HEK293 (cell line): ENCODE measurements around the gene GALNT6.

Experiments
- ATF2 ChIP-seq: fragments of 450-650 bp; formaldehyde crosslinking; IDR thresholded peaks from 2 replicates; pipeline ENCODE4 v1.5.1; 2016; ENCODE audit warnings: missing biosample characterization, missing genetic modification characterization, low read depth
- BCL11B ChIP-seq: fragments of 450-650 bp; formaldehyde crosslinking; IDR thresholded peaks from 2 replicates; pipeline ENCODE4 v1.5.1; 2016; ENCODE audit warnings: low read depth, missing biosample characterization, missing genetic modification characterization
- GLIS2 ChIP-seq: fragments of 450-650 bp; formaldehyde crosslinking; IDR thresholded peaks from 2 replicates; pipeline ENCODE4 v1.5.1; 2016; ENCODE audit warnings: missing biosample characterization, missing genetic modification characterization
- IKZF3 ChIP-seq: fragments of 450-650 bp; IDR thresholded peaks from 2 replicates; pipeline ENCODE4 v1.5.0; 2018; ENCODE audit warnings: missing biosample characterization, mild to moderate bottlenecking, missing genetic modification characterization, moderate library complexity
- MEIS1 ChIP-seq: sonication (generic); formaldehyde crosslinking; IDR thresholded peaks from 2 replicates; pipeline ENCODE4 v1.8.1; 2022; ENCODE audit warnings: missing genetic modification reagents, mild to moderate bottlenecking, borderline replicate concordance
- PATZ1 ChIP-seq: fragments of 450-650 bp; formaldehyde crosslinking; IDR thresholded peaks from 2 replicates; pipeline ENCODE4 v1.5.1; 2016; ENCODE audit warnings: missing biosample characterization, missing genetic modification characterization
- PRDM6 ChIP-seq: fragments of 450-650 bp; formaldehyde crosslinking; IDR thresholded peaks from 2 replicates; pipeline ENCODE4 v1.5.1; 2017; ENCODE audit warnings: missing biosample characterization, missing genetic modification characterization
- SALL2 ChIP-seq: fragments of 450-650 bp; formaldehyde crosslinking; IDR thresholded peaks from 2 replicates; pipeline ENCODE4 v1.5.0; 2017; ENCODE audit warnings: missing biosample characterization, mild to moderate bottlenecking, missing genetic modification characterization, borderline replicate concordance
- SCRT1 ChIP-seq: fragments of 450-650 bp; formaldehyde crosslinking; IDR thresholded peaks from 2 replicates; pipeline ENCODE4 v1.5.1; 2016; ENCODE audit warnings: missing biosample characterization, missing genetic modification characterization, borderline replicate concordance
- ZFP37 ChIP-seq: fragments of 450-650 bp; formaldehyde crosslinking; IDR thresholded peaks from 2 replicates; pipeline ENCODE4 v1.5.1; 2016; ENCODE audit warnings: missing biosample characterization, missing genetic modification characterization
- ZNF133 ChIP-seq: fragments of 450-650 bp; formaldehyde crosslinking; IDR thresholded peaks from 2 replicates; pipeline ENCODE4 v1.5.1; 2016; ENCODE audit warnings: missing biosample characterization, missing genetic modification characterization
- ZNF175 ChIP-seq: fragments of 450-650 bp; formaldehyde crosslinking; IDR thresholded peaks from 2 replicates; pipeline ENCODE4 v1.5.1; 2016; ENCODE audit warnings: missing biosample characterization, missing genetic modification characterization
- ZNF2 ChIP-seq: fragments of 450-650 bp; formaldehyde crosslinking; IDR thresholded peaks from 2 replicates; pipeline ENCODE4 v1.5.1; 2016; ENCODE audit warnings: missing biosample characterization, missing genetic modification characterization
- ZNF202 ChIP-seq: fragments of 450-650 bp; formaldehyde crosslinking; IDR thresholded peaks from 2 replicates; pipeline ENCODE4 v1.5.1; 2016; ENCODE audit warnings: missing biosample characterization, missing genetic modification characterization, borderline replicate concordance
- ZNF221 ChIP-seq: fragments of 450-650 bp; formaldehyde crosslinking; IDR thresholded peaks from 2 replicates; pipeline ENCODE4 v1.5.1; 2017; ENCODE audit warnings: missing biosample characterization, missing genetic modification characterization, borderline replicate concordance
- ZNF266 ChIP-seq: fragments of 450-650 bp; formaldehyde crosslinking; IDR thresholded peaks from 2 replicates; pipeline ENCODE4 v1.5.1; 2016; ENCODE audit warnings: missing biosample characterization, missing genetic modification characterization, low read depth
- ZNF324 ChIP-seq: fragments of 450-650 bp; formaldehyde crosslinking; IDR thresholded peaks from 2 replicates; pipeline ENCODE4 v1.5.1; 2016; ENCODE audit warnings: missing biosample characterization, missing genetic modification characterization
- ZNF362 ChIP-seq: fragments of 450-650 bp; formaldehyde crosslinking; IDR thresholded peaks from 2 replicates; pipeline ENCODE4 v1.5.1; 2016; ENCODE audit warnings: missing biosample characterization, missing genetic modification characterization
- ZNF404 ChIP-seq: fragments of 450-650 bp; formaldehyde crosslinking; IDR thresholded peaks from 2 replicates; pipeline ENCODE4 v1.5.1; 2017; ENCODE audit warnings: missing biosample characterization, missing genetic modification characterization
- ZNF488 ChIP-seq: fragments of 450-650 bp; formaldehyde crosslinking; IDR thresholded peaks from 2 replicates; pipeline ENCODE4 v1.5.1; 2016; ENCODE audit warnings: missing biosample characterization, missing genetic modification characterization
- ZNF510 ChIP-seq: fragments of 450-650 bp; formaldehyde crosslinking; IDR thresholded peaks from 2 replicates; pipeline ENCODE4 v1.5.1; 2018; ENCODE audit warnings: mild to moderate bottlenecking, missing genetic modification characterization, missing biosample characterization; ENCODE audit not compliant: insufficient replicate concordance
- ZNF513 ChIP-seq: fragments of 450-650 bp; IDR thresholded peaks from 2 replicates; pipeline ENCODE4 v1.5.1; 2018; ENCODE audit warnings: missing biosample characterization, missing genetic modification characterization
- ZNF529 ChIP-seq: fragments of 450-650 bp; formaldehyde crosslinking; IDR thresholded peaks from 2 replicates; pipeline ENCODE4 v1.5.1; 2017; ENCODE audit warnings: missing genetic modification characterization, missing biosample characterization; ENCODE audit not compliant: insufficient replicate concordance
- ZNF561 ChIP-seq: fragments of 450-650 bp; IDR thresholded peaks from 2 replicates; pipeline ENCODE4 v1.5.1; 2018; ENCODE audit warnings: missing biosample characterization, missing genetic modification characterization, borderline replicate concordance
- ZNF707 ChIP-seq: fragments of 450-650 bp; formaldehyde crosslinking; IDR thresholded peaks from 2 replicates; pipeline ENCODE4 v1.5.1; 2016; ENCODE audit warnings: missing biosample characterization, missing genetic modification characterization
- ZNF768 ChIP-seq: fragments of 450-650 bp; formaldehyde crosslinking; IDR thresholded peaks from 2 replicates; pipeline ENCODE4 v1.5.1; 2018; ENCODE audit warnings: missing biosample characterization, mild to moderate bottlenecking, missing genetic modification characterization
- ZNF777 ChIP-seq: fragments of 450-650 bp; formaldehyde crosslinking; IDR thresholded peaks from 2 replicates; pipeline ENCODE4 v1.5.1; 2017; ENCODE audit warnings: missing biosample characterization, missing genetic modification characterization, borderline replicate concordance
- ZNF785 ChIP-seq: fragments of 450-650 bp; formaldehyde crosslinking; IDR thresholded peaks from 2 replicates; pipeline ENCODE4 v1.5.1; 2016; ENCODE audit warnings: missing biosample characterization, missing genetic modification characterization
- ZNF792 ChIP-seq: fragments of 450-650 bp; formaldehyde crosslinking; IDR thresholded peaks from 2 replicates; pipeline ENCODE4 v1.5.1; 2016; ENCODE audit warnings: missing biosample characterization, missing genetic modification characterization

The GALNT6 gene

GRCh38 chr12:51389302-51389999, 1.8 kb downstream of the GALNT6 start (continued):
- TF ChIP-seq ZNF175 (tag by site-specific recombination) (no peak), ZNF707 (tag by site-specific recombination) (no peak), ZNF266 (no peak), ZFP37 (tag by site-specific recombination) (peak; percentile 19; the same call in 1 of the 2 replicates), BCL11B (tag by site-specific recombination) (peak; percentile 74; the same call in 1 of the 2 replicates), ZNF404 (tag by site-specific recombination) (no peak), ZNF2 (tag by site-specific recombination) (0 out of 2 replicates have a peak, but pooled peaks have one; percentile 12), ATF2 (tag by site-specific recombination) (peak; percentile 93), ZNF561 (tag by site-specific recombination) (no peak), ZNF768 (tag by site-specific recombination) (peak; percentile 96; the same call in 1 of the 2 replicates), ZNF221 (no peak), SALL2 (tag by site-specific recombination) (no peak), ZNF324 (tag by site-specific recombination) (no peak; the same call in 1 of the 2 replicates), ZNF488 (tag by site-specific recombination) (no peak), ZNF529 (tag by site-specific recombination) (no peak), ZNF362 (tag by site-specific recombination) (no peak), ZNF133 (no peak), ZNF785 (tag by site-specific recombination) (no peak), MEIS1 (CRISPR knock-in tag) (no peak), IKZF3 (tag by site-specific recombination) (no peak), ZNF513 (tag by site-specific recombination) (no peak), GLIS2 (tag by site-specific recombination) (no peak), ZNF202 (tag by site-specific recombination) (no peak), PATZ1 (peak; percentile 78), PRDM6 (tag by site-specific recombination) (0 out of 2 replicates have a peak, but pooled peaks have one; percentile 49), SCRT1 (no peak), ZNF792 (tag by site-specific recombination) (no peak), ZNF510 (tag by site-specific recombination) (no peak), ZNF777 (tag by site-specific recombination) (no peak)
